Fibroblast of mammary gland (primary cell): Measurements from ENCODE around the gene KIAA1614.

Experiments
- DNase-seq: peaks from one replicate; pipeline ENCODE4 v3.0.0-alpha.2; 2010; ENCODE audit warnings: low read depth
- H3K4me3 ChIP-seq: 2 replicates; pipeline ENCODE4 v1.5.1; 2011; ENCODE audit warnings: low read depth, mild to moderate bottlenecking, low read length, moderate library complexity; ENCODE audit not compliant: control insufficient read depth
- CTCF ChIP-seq: conservative IDR thresholded peaks from 2 replicates; pipeline ENCODE4 v1.5.1; 2011; ENCODE audit warnings: low read depth, low read length, inconsistent platforms; ENCODE audit not compliant: control insufficient read depth, insufficient read depth

Gene KIAA1614

GRCh38 chr1:180974236-180974635, 61.5 kb downstream of the KIAA1614 start:
- no peak overlapping the region for H3K4me3 ChIP-seq
- peak; percentile 37 for DNase-seq
- no peak for TF ChIP-seq CTCF

- TF ChIP-seq CTCF, result no peak
- no peak overlapping the region for H3K4me3 ChIP-seq
- peak; percentile 56 for DNase-seq
Measured at GRCh38 chr1:180975551-180975950, 62.9 kb downstream of the KIAA1614 start.

GRCh38 chr1:180976191-180976590, 63.5 kb downstream of the KIAA1614 start:
- DNase-seq, result no peak
- no peak for TF ChIP-seq CTCF
- no peak overlapping the region for H3K4me3 ChIP-seq

- DNase-seq, result no peak
- TF ChIP-seq CTCF, result no peak
- H3K4me3 ChIP-seq, result no peak overlapping the region
Measured at GRCh38 chr1:180976732-180977357, 64.1 kb downstream of the KIAA1614 start.

GRCh38 chr1:180981596-180982387, 69.1 kb downstream of the KIAA1614 start:
- no peak for DNase-seq
- no peak overlapping the region for H3K4me3 ChIP-seq
- no peak for TF ChIP-seq CTCF

- DNase-seq, result no peak
- no peak for TF ChIP-seq CTCF
Measured at GRCh38 chr1:180982422-180982821, 69.7 kb downstream of the KIAA1614 start.

GRCh38 chr1:180988253-180988752, 75.6 kb downstream of the KIAA1614 start:
- H3K4me3 ChIP-seq, result no peak overlapping the region
- TF ChIP-seq CTCF, result no peak
- DNase-seq, result no peak

More at GRCh38 chr1:180982422-180982821, 69.7 kb downstream of the KIAA1614 start:
- H3K4me3 ChIP-seq, result no peak overlapping the region
